Sigmoid colon (tissue), 7 donors: ENCODE measurements around the gene GMDS. TPM values are rescaled to one million over a fixed set of nuclear protein-coding genes. Genes with fewer than 3 reads are reported as not detected.

ENCODE experiments used
- DNase-seq: peaks from one replicate; pipeline ENCODE4 v3.0.0-alpha.2; 2019
- H3K27ac ChIP-seq, 4 donors: fragments of 200-600 bp; sonication (generic); one replicate each; pipeline ENCODE4 v1.5.1; 2016 to 2019; ENCODE audit warnings: mild to moderate bottlenecking in 1 of 4
- H3K27me3 ChIP-seq, 3 donors: fragments of 200-600 bp; sonication (generic); one replicate each; pipeline ENCODE4 v1.5.1; 2019; ENCODE audit warnings: mild to moderate bottlenecking in 1 of 3
- H3K36me3 ChIP-seq, 4 donors: fragments of 200-600 bp; sonication (generic); one replicate each; pipeline ENCODE4 v1.5.1; 2016 to 2019
- H3K4me1 ChIP-seq, 4 donors: fragments of 200-600 bp; sonication (generic); one replicate each; pipeline ENCODE4 v1.5.1; 2017 to 2019
- H3K4me3 ChIP-seq, 4 donors: fragments of 200-600 bp; sonication (generic); one replicate each; pipeline ENCODE4 v1.5.1; 2017 to 2019; ENCODE audit warnings: mild to moderate bottlenecking in 2 of 4, moderate library complexity in 1 of 4
- H3K9me3 ChIP-seq, 4 donors: fragments of 200-600 bp in 3 of 4; sonication (generic) in 3 of 4; one replicate each; pipeline versions ENCODE4 v1.5.1 to v1.6.1; 2013 to 2019
- EP300 ChIP-seq, 4 donors: sonication (generic); formaldehyde crosslinking; IDR thresholded peaks; one replicate each; pipeline ENCODE4 v1.6.1; 2017; ENCODE audit warnings: antibody characterized with exemption in 4 of 4
- POLR2A ChIP-seq, 2 donors: fragments of 450-650 bp; IDR thresholded peaks; one replicate each; pipeline ENCODE4 v1.6.1; 2016; ENCODE audit warnings: antibody characterized with exemption in 2 of 2, mild to moderate bottlenecking in 2 of 2, moderate library complexity in 2 of 2
- POLR2AphosphoS5 ChIP-seq, 4 donors: sonication (generic); formaldehyde crosslinking; IDR thresholded peaks; one replicate each; pipeline ENCODE4 v1.6.1; 2017; ENCODE audit warnings: antibody characterized with exemption in 4 of 4
- WGBS, 2 donors: extraction: QIAGEN DNeasy Blood & Tissue Kit; methylation state at CpG; one replicate each; pipeline ENCODE4 v1.1.7; 2013; 5-methylcytosine and 5-hydroxymethylcytosine counted together
- intact Hi-C: fragments of 100-400 bp; cut with DNase I; formaldehyde crosslinking; loops from one replicate; pipeline ENCODE4 v1.15.1; 2023
- polyA plus RNA-seq, 3 donors: library from polyadenylated mRNA; stranded (reverse); fragments of 200-250 nt; gene quantifications; one replicate each; pipeline ENCODE4 v1.2.3, GENCODE V29; 2013
- total RNA-seq, 4 donors: library from RNA; depleted of rRNA; stranded (reverse); fragments of >200 nt; gene quantifications; one replicate each; pipeline ENCODE4 v1.1.0, GENCODE V29; 2016
- TF ChIP-seq, protein P1 (sequence below), 4 experiments: fragments of 450-650 bp in 3 of 4; fragments of 200-600 bp in 1 of 4; IDR thresholded peaks; one replicate each; pipeline ENCODE4 v1.5.1; 2016 to 2019; ENCODE audit warnings: antibody characterized with exemption in 4 of 4, mild to moderate bottlenecking in 3 of 4, moderate library complexity in 2 of 4
- donor health status: healthy with polysubstance abuse.
- donor health status: Bipolar disorder and iron deficiency.
- donor health status: healthy.

Gene GMDS
- total and polyA plus RNA-seq, 7 donors, result 3.1 to 173 (median 9.4) TPM

DNA sequence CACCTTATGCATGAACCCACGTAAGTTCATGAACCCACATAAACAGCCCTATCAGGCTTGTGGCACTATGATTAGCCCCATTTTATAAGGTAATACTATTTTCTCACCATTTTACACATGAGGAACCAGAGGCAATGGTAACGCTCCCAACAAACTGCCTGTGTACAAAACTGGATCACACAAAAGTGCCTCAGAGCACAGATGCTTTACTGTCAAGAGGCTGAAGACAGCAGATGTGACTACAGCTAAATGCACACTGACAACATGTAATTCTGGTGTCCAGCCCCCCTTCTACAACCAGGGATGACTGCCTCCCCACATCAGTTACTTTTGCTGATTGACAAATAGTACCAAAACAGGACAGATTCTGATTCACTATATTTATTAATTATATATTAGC is 69.6 kb downstream of the GMDS start:
- no peak for DNase-seq
- TF ChIP-seq, protein P1, sequence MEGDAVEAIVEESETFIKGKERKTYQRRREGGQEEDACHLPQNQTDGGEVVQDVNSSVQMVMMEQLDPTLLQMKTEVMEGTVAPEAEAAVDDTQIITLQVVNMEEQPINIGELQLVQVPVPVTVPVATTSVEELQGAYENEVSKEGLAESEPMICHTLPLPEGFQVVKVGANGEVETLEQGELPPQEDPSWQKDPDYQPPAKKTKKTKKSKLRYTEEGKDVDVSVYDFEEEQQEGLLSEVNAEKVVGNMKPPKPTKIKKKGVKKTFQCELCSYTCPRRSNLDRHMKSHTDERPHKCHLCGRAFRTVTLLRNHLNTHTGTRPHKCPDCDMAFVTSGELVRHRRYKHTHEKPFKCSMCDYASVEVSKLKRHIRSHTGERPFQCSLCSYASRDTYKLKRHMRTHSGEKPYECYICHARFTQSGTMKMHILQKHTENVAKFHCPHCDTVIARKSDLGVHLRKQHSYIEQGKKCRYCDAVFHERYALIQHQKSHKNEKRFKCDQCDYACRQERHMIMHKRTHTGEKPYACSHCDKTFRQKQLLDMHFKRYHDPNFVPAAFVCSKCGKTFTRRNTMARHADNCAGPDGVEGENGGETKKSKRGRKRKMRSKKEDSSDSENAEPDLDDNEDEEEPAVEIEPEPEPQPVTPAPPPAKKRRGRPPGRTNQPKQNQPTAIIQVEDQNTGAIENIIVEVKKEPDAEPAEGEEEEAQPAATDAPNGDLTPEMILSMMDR (IDR thresholded peaks at IDR 0.05), result no peak
- TF ChIP-seq POLR2AphosphoS5 (IDR thresholded peaks at IDR 0.05) (no peak), EP300 (IDR thresholded peaks at IDR 0.05) (no peak), POLR2A (IDR thresholded peaks at IDR 0.05) (no peak)
- intact Hi-C loops, result no loop called here
- no peaks in the 10 kb centered on the region for H3K36me3 ChIP-seq
- H3K27ac ChIP-seq, result no peak overlapping the region
- no peak overlapping the region for H3K4me3 ChIP-seq
- no peaks in the 10 kb centered on the region for H3K27me3 ChIP-seq
- no peaks in the 10 kb centered on the region for H3K4me1 ChIP-seq
- H3K9me3 ChIP-seq, result no peaks in the 10 kb centered on the region
- WGBS, 2 donors, result 87 to 90% methylated on average over 2 of the region's 2 CpGs

DNA sequence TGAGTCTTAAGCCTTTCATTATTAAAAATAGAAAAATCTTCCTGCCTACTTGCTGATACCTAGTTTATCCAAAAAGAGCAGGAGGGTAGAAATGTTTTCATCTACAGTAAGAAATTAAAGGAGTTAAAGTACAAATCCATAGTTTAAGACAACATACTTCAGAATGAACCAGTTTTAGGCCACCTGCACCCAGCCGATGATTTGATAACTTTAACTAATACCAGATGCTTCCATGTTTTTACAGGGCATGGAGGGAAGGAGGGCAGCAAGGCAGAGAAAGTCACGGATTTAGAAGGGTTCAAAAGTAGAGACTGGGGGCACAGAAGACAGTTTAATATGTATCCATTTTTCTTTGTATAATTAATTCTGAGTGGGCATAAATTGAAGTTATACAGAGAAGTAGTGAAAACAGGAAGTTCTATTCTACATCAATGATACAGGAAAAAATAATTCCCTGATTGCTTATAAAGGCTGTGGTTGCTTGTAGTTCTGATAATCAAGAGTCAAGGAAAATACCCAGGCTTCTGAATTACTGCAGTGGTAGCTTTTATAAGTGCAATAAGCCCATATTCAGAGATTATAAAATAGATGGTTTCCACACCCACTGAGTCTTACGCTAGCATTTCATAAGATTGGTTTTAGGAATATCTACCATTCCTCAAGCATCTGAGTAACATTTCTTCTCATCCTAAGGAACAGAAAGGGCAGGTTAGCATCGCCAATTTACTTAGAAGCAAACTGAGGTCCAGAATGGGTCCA is 72.0 kb downstream of the GMDS start:
- H3K36me3 ChIP-seq, result no peaks in the 10 kb centered on the region
- no peaks in the 10 kb centered on the region for H3K27me3 ChIP-seq
- 49 to 76% methylated on average over 4 of the region's 4 CpGs for WGBS, 2 donors
- no peaks in the 10 kb centered on the region for H3K9me3 ChIP-seq
- H3K4me1 ChIP-seq, result peaks cover 0 to 6% (median 0%) of the 10 kb centered on the region in 4 donors
- no peak overlapping the region for H3K4me3 ChIP-seq
- TF ChIP-seq POLR2AphosphoS5 (IDR thresholded peaks at IDR 0.05) (no peak), EP300 (IDR thresholded peaks at IDR 0.05) (no peak), POLR2A (IDR thresholded peaks at IDR 0.05) (no peak)
- TF ChIP-seq, protein P1 (IDR thresholded peaks at IDR 0.05), result no peak
- DNase-seq, result no peak
- no peak overlapping the region for H3K27ac ChIP-seq
- intact Hi-C loops, result no loop called here

DNA sequence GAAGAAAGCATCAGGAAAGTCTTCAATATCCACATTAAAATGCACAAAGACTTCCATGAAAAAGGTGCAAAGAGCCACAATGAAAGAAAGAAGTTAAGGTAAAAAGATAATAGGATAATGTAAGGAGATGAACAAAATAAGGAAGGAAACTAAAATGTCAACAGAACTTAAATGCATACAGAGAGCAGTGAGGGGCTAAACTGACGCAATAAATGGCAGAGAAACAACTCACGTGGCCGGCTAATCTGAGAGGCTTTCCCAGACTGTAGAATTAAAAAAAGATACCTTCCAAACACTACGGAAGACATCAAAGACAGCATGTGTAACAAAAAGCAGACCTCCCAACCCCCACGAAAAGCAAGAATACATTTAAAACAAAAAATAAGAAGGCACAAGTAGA is 73.7 kb downstream of the GMDS start:
- Histone ChIP-seq H3K27ac (no peak overlapping the region), H3K4me3 (no peak overlapping the region), H3K9me3 (no peaks in the 10 kb centered on the region), H3K4me1 (peaks cover 0 to 7% (median 0%) of the 10 kb centered on the region in 4 donors), H3K27me3 (no peaks in the 10 kb centered on the region), H3K36me3 (no peaks in the 10 kb centered on the region)
- intact Hi-C loops, result no loop called here
- WGBS, 2 donors, result 64 to 86% methylated on average over 5 of the region's 5 CpGs
- TF ChIP-seq POLR2A (IDR thresholded peaks at IDR 0.05) (no peak), POLR2AphosphoS5 (IDR thresholded peaks at IDR 0.05) (no peak), EP300 (IDR thresholded peaks at IDR 0.05) (no peak)
- TF ChIP-seq, protein P1 (IDR thresholded peaks at IDR 0.05), result no peak
- no peak for DNase-seq

DNA sequence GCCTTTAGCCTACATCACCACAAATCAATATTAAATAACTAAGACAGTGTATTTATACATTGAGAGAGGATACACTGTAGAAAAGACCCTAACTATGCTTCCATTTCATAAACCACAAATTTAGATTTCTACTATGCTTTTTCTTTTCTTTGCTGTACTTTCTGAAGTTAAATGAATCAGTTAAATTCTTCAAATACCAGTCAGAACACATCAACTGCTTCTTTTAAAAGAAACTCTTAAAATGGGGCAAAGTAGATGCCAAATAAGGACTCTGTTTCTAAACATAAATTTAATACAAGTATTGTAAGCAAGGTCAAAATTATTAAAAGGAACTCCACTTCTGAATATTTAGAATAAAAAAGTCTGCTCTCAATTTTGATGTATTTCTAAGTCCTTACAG is 76.9 kb downstream of the GMDS start:
- peaks cover 0 to 7% (median 0%) of the 10 kb centered on the region in 4 donors for H3K4me1 ChIP-seq
- no peak for TF ChIP-seq POLR2AphosphoS5 (IDR thresholded peaks at IDR 0.05)
- TF ChIP-seq EP300 (IDR thresholded peaks at IDR 0.05), result no peak
- TF ChIP-seq, protein P1 (IDR thresholded peaks at IDR 0.05), result no peak
- no peak for TF ChIP-seq POLR2A (IDR thresholded peaks at IDR 0.05)

DNA sequence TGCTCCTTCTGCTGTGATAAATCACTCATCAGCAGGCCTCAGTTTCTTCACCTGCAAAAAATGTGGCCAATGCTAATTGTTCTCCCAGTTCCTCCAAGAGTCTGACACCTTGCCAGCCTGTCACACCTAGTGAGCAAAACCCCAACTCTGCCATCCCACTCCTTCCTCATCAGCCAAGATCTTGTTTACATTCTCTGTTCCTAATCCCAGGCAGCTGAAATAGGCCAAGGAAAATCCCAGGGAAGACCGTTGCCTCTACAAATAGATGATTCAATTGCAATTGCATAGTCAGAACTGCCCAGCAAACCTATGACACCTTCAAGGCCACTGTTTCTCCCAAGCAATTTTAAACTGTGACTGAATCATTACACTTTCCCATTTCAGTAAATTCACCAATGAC is 78.7 kb downstream of the GMDS start:
- TF ChIP-seq POLR2AphosphoS5 (IDR thresholded peaks at IDR 0.05) (no peak), EP300 (IDR thresholded peaks at IDR 0.05) (no peak), POLR2A (IDR thresholded peaks at IDR 0.05) (no peak)
- TF ChIP-seq, protein P1 (IDR thresholded peaks at IDR 0.05), result no peak
- Histone ChIP-seq H3K36me3 (no peaks in the 10 kb centered on the region), H3K27me3 (no peaks in the 10 kb centered on the region), H3K9me3 (no peaks in the 10 kb centered on the region), H3K27ac (no peak overlapping the region), H3K4me1 (peaks cover 0 to 7% (median 0%) of the 10 kb centered on the region in 4 donors), H3K4me3 (no peak overlapping the region)
- DNase-seq, result no peak
- intact Hi-C loops, result no loop called here
- WGBS, 2 donors, result 12 to 51% methylated on average over 1 of the region's 1 CpG

More for the DNA sequence above, 76.9 kb downstream of the GMDS start:
- Histone ChIP-seq H3K9me3 (no peaks in the 10 kb centered on the region), H3K4me3 (no peak overlapping the region), H3K27me3 (no peaks in the 10 kb centered on the region), H3K36me3 (no peaks in the 10 kb centered on the region), H3K27ac (no peak overlapping the region)
- no peak for DNase-seq
- intact Hi-C loops, result no loop called here
